MM.1S (cell line): ENCODE measurements around the gene KIF17.
A peak's percentile ranks its signal among the peaks of the same experiment; 100 is the strongest.
"Not testable (repeated sequence)": the region's sequence is repeated elsewhere in the genome, so short reads cannot be mapped to it uniquely, and the experiment has no call there.

Experiments used
- DNase-seq: peaks from one replicate; pipeline ENCODE4 v3.0.0-alpha.2; 2015
- H2AFZ ChIP-seq: fragments of 300-600 bp; sonication (generic); 2 replicates; pipeline ENCODE4 v1.6.0; 2016; ENCODE audit warnings: antibody characterized with exemption, low read length
- H3F3A ChIP-seq: fragments of 300-600 bp; sonication (generic); 2 replicates; pipeline ENCODE4 v1.6.1; 2016; ENCODE audit warnings: mild to moderate bottlenecking, antibody characterized with exemption, low read length, moderate library complexity, mixed read lengths; ENCODE audit not compliant: insufficient read depth
- H3K27ac ChIP-seq: fragments of 300-600 bp; sonication (generic); 2 replicates; pipeline ENCODE4 v1.5.1; 2016; ENCODE audit warnings: mild to moderate bottlenecking, low read length
- H3K27me3 ChIP-seq: fragments of 300-600 bp; sonication (generic); replicated peaks from 2 replicates; pipeline ENCODE4 v1.6.0; 2016; ENCODE audit warnings: low read length; ENCODE audit not compliant: insufficient read depth
- H3K36me3 ChIP-seq: fragments of 300-600 bp; sonication (generic); replicated peaks from 2 replicates; pipeline ENCODE4 v1.6.1; 2016; ENCODE audit warnings: mild to moderate bottlenecking, low read length, mixed read lengths; ENCODE audit not compliant: insufficient read depth
- H3K4me1 ChIP-seq: fragments of 300-600 bp; sonication (generic); 2 replicates; pipeline ENCODE4 v1.6.1; 2016; ENCODE audit warnings: low read length, mixed read lengths
- H3K4me2 ChIP-seq: fragments of 300-600 bp; sonication (generic); 2 replicates; pipeline ENCODE4 v1.6.0; 2016; ENCODE audit warnings: low read depth, low read length
- H3K4me3 ChIP-seq: fragments of 300-600 bp; sonication (generic); 2 replicates; pipeline ENCODE4 v1.5.1; 2016; ENCODE audit warnings: low read length, mixed read lengths
- H3K79me2 ChIP-seq: fragments of 300-600 bp; sonication (generic); 2 replicates; pipeline ENCODE4 v1.6.1; 2016; ENCODE audit warnings: mixed run types, low read length, mixed read lengths
- H3K9ac ChIP-seq: fragments of 300-600 bp; sonication (generic); 2 replicates; pipeline ENCODE4 v1.6.1; 2016; ENCODE audit warnings: low read length, mixed read lengths
- H3K9me2 ChIP-seq: fragments of 300-600 bp; sonication (generic); replicated peaks from 2 replicates; pipeline ENCODE4 v1.6.1; 2016; ENCODE audit warnings: mild to moderate bottlenecking, low read length, mixed read lengths; ENCODE audit not compliant: insufficient read depth
- H3K9me3 ChIP-seq: fragments of 300-600 bp; sonication (generic); replicated peaks from 2 replicates; pipeline ENCODE4 v1.6.1; 2016; ENCODE audit warnings: mild to moderate bottlenecking, low read length, mixed read lengths; ENCODE audit not compliant: insufficient read depth
- H4K20me1 ChIP-seq: fragments of 300-600 bp; sonication (generic); 2 replicates; pipeline ENCODE4 v1.6.1; 2016; ENCODE audit warnings: mild to moderate bottlenecking, low read length, moderate library complexity, mixed read lengths; ENCODE audit not compliant: insufficient read depth
- EZH2 ChIP-seq: fragments of 300-600 bp; sonication (generic); optimal IDR thresholded peaks from 2 replicates; pipeline ENCODE3; 2017; ENCODE audit warnings: low read depth, mild to moderate bottlenecking, antibody characterized with exemption, low read length, mixed read lengths
- EZH2phosphoT487 ChIP-seq: fragments of 300-600 bp; sonication (generic); IDR thresholded peaks from 2 replicates; pipeline ENCODE4 v1.6.1; 2018; ENCODE audit warnings: antibody characterized with exemption, low read length
- TF ChIP-seq, protein P1 (sequence below): fragments of 300-600 bp; sonication (generic); IDR thresholded peaks from 2 replicates; pipeline ENCODE4 v1.5.1; 2016; ENCODE audit warnings: antibody characterized with exemption, low read length, mixed read lengths

The KIF17 gene

DNA sequence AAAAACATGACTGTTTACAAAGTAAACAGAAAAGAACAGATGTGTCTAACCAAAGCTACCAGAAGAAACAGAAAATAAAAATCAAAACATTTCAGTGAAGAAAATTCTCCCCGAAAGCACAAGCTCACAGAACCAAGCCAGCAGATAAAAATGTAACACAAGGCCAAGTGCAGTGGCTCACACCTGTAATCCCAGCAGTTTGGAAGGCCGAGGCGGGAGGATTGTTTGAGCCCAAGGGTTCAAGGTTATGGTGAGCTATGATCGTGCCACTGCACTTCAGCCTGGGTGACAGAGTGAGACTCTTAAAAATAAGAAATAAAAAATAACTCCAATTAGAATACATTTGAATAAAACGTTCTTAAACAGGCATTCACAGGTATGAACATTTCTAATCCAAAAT, 37.5 kb downstream of the KIF17 start:
- Histone ChIP-seq H3K4me1 (peaks cover 10% of the 10 kb centered on the region), H3K27me3 (peaks cover 87% of the 10 kb centered on the region), H3K27ac (no peak overlapping the region), H3K79me2 (no peaks in the 10 kb centered on the region), H3K4me3 (no peak overlapping the region), H3K9me2 (no peaks in the 10 kb centered on the region), H3K36me3 (no peaks in the 10 kb centered on the region), H3F3A (peaks cover 6% of the 10 kb centered on the region), H4K20me1 (peaks cover 3% of the 10 kb centered on the region), H3K4me2 (no peak overlapping the region), H3K9me3 (no peaks in the 10 kb centered on the region), H3K9ac (no peak overlapping the region), H2AFZ (no peak overlapping the region)
- DNase-seq: no peak
- TF ChIP-seq EZH2 (no peak), EZH2phosphoT487 (no peak)
- TF ChIP-seq, protein P1, sequence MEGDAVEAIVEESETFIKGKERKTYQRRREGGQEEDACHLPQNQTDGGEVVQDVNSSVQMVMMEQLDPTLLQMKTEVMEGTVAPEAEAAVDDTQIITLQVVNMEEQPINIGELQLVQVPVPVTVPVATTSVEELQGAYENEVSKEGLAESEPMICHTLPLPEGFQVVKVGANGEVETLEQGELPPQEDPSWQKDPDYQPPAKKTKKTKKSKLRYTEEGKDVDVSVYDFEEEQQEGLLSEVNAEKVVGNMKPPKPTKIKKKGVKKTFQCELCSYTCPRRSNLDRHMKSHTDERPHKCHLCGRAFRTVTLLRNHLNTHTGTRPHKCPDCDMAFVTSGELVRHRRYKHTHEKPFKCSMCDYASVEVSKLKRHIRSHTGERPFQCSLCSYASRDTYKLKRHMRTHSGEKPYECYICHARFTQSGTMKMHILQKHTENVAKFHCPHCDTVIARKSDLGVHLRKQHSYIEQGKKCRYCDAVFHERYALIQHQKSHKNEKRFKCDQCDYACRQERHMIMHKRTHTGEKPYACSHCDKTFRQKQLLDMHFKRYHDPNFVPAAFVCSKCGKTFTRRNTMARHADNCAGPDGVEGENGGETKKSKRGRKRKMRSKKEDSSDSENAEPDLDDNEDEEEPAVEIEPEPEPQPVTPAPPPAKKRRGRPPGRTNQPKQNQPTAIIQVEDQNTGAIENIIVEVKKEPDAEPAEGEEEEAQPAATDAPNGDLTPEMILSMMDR: no peak

DNA sequence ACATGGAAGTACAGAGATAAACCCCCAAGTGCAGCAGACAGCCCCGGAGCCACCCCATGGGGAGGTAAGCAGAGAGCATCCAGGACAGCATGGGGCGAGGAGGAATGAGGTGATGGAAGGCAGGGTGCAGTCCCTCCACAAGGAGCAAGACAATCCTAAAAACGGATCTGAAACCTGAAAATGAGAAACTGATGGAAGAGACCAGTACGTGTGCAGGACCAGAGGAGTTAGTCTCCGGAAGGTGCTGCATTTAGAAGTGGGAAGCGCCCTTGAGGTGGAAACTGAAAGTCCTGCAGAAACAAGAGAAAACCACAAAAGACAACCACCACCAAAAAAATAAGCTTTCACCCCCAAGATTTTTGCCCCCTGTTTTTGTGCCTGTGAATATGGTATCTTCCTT, 39.2 kb downstream of the KIF17 start:
- no peak overlapping the region for H3K27ac ChIP-seq
- H3K4me1 ChIP-seq: peaks cover 10% of the 10 kb centered on the region
- H2AFZ ChIP-seq: no peak overlapping the region
- no peaks in the 10 kb centered on the region for H3K9me2 ChIP-seq
- no peak overlapping the region for H3K9ac ChIP-seq
- TF ChIP-seq EZH2: no peak
- no peak for TF ChIP-seq EZH2phosphoT487
- TF ChIP-seq, protein P1: no peak
- H3F3A ChIP-seq: peaks cover 6% of the 10 kb centered on the region
- H4K20me1 ChIP-seq: peaks cover 3% of the 10 kb centered on the region
- peak; percentile 85 for DNase-seq
- peaks cover 84% of the 10 kb centered on the region for H3K27me3 ChIP-seq
- no peaks in the 10 kb centered on the region for H3K36me3 ChIP-seq
- H3K79me2 ChIP-seq: no peaks in the 10 kb centered on the region
- H3K4me3 ChIP-seq: no peak overlapping the region
- no peaks in the 10 kb centered on the region for H3K9me3 ChIP-seq
- peak overlapping the region; percentile 60; the same call in 1 of the 2 replicates for H3K4me2 ChIP-seq

DNA sequence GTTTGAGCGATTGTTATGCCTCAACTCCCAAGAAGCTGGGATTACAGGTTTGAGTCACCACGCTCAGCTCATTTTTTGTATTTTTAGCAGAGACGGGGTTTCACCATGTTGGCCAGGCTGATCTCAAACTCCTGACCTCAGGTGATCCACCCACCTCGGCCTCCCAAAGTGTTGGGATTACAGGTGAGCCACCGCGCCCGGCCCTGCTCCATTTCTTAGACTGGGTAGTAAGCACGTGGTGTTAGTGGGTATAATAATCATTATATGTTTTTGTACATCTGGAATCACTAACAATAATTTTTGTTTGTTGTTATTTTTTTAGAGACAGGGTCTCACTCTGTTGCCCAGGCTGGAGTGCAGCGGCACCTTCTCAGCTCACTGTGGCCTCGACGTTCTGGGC, 44.2 kb downstream of the KIF17 start:
- H3K27ac ChIP-seq, H3K9ac ChIP-seq, DNase-seq, H3K4me1 ChIP-seq, H4K20me1 ChIP-seq, H3K4me2 ChIP-seq, H3K79me2 ChIP-seq, H3K4me3 ChIP-seq, H3K36me3 ChIP-seq, H3K9me2 ChIP-seq, H3K9me3 ChIP-seq, H3F3A ChIP-seq, H2AFZ ChIP-seq: not testable (repeated sequence)
- peaks cover 81% of the 10 kb centered on the region for H3K27me3 ChIP-seq

DNA sequence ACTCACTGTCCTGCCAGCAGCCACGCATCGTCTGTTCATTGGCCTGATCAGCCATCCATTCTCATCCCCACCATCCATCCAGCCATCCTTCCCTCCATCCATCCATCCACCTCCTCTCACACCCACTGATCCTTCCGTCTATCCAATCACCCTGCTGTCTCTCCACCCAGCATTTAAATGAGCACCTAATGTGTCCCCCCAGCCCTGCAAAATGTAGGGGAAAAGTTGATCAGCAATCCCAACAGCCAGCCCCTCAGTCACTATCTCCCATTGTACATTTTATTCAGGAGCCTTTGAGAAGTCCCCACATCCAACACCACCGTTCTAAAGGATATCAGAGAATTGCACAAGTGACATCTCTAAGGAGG, 45.6 kb downstream of the KIF17 start:
- no peaks in the 10 kb centered on the region for H3K9me3 ChIP-seq

More for the DNA sequence above, 45.6 kb downstream of the KIF17 start:
- no peak for TF ChIP-seq EZH2
- no peak overlapping the region for H2AFZ ChIP-seq
- no peaks in the 10 kb centered on the region for H4K20me1 ChIP-seq
- no peak overlapping the region for H3K4me2 ChIP-seq
- H3K36me3 ChIP-seq: no peaks in the 10 kb centered on the region
- H3K27ac ChIP-seq: no peak overlapping the region
- no peaks in the 10 kb centered on the region for H3K9me2 ChIP-seq
- H3F3A ChIP-seq: no peaks in the 10 kb centered on the region
- H3K4me3 ChIP-seq: no peak overlapping the region
- no peaks in the 10 kb centered on the region for H3K79me2 ChIP-seq
- no peak for DNase-seq
- no peaks in the 10 kb centered on the region for H3K4me1 ChIP-seq
- H3K27me3 ChIP-seq: peaks cover 77% of the 10 kb centered on the region
- H3K9ac ChIP-seq: no peak overlapping the region
